HepG2 (cell line): ENCODE data around the gene ZFPL1. TPM values are rescaled to one million over a fixed set of nuclear protein-coding genes. Genes with fewer than 3 reads are reported as not detected.

Experiments
- CAMTA2 ChIP-seq: sonication (generic); formaldehyde crosslinking; IDR thresholded peaks from 2 replicates; pipeline ENCODE4 v1.4.0; 2020; ENCODE audit warnings: mild to moderate bottlenecking, missing genetic modification reagents, borderline replicate concordance
- CBX1 ChIP-seq: IDR thresholded peaks from one replicate; pipeline ENCODE4 v1.6.1; 2016; ENCODE audit warnings: antibody characterized with exemption, low read depth
- DPF2 ChIP-seq: sonication (generic); formaldehyde crosslinking; IDR thresholded peaks from 2 replicates; pipeline ENCODE4 v1.4.0; 2020; ENCODE audit warnings: mild to moderate bottlenecking, low read depth, missing genetic modification reagents, borderline replicate concordance
- HOXA7 ChIP-seq: sonication (generic); formaldehyde crosslinking; IDR thresholded peaks from 2 replicates; pipeline ENCODE4 v1.8.1; 2022; ENCODE audit warnings: mild to moderate bottlenecking, missing genetic modification reagents, moderate library complexity
- MED13 ChIP-seq: sonication (generic); formaldehyde crosslinking; IDR thresholded peaks from 2 replicates; pipeline ENCODE4 v1.5.0; 2020; ENCODE audit warnings: missing genetic modification reagents
- MTF1 ChIP-seq: sonication (generic); formaldehyde crosslinking; IDR thresholded peaks from 2 replicates; pipeline ENCODE4 v1.5.0; 2020; ENCODE audit warnings: missing genetic modification reagents
- SOX5 ChIP-seq: IDR thresholded peaks from 2 replicates; pipeline ENCODE4 v1.6.1; 2016; ENCODE audit warnings: borderline replicate concordance
- TEAD3 ChIP-seq: optimal IDR thresholded peaks from 2 replicates; pipeline ENCODE3; 2016; ENCODE audit warnings: borderline replicate concordance
- TGIF2 ChIP-seq: IDR thresholded peaks from 2 replicates; pipeline ENCODE4 v1.6.1; 2016; ENCODE audit warnings: control low read depth, missing compliant biosample characterization
- ZBTB42 ChIP-seq: sonication (generic); formaldehyde crosslinking; IDR thresholded peaks from 2 replicates; pipeline ENCODE4 v1.5.0; 2020; ENCODE audit warnings: mild to moderate bottlenecking, missing genetic modification reagents
- ZNF12 ChIP-seq: sonication (generic); formaldehyde crosslinking; IDR thresholded peaks from 2 replicates; pipeline ENCODE4 v1.5.0; 2020; ENCODE audit warnings: missing genetic modification reagents
- ZNF333 ChIP-seq: sonication (generic); formaldehyde crosslinking; IDR thresholded peaks from 2 replicates; pipeline ENCODE4 v1.4.0; 2020; ENCODE audit warnings: mild to moderate bottlenecking, missing genetic modification reagents, borderline replicate concordance
- ZNF740 ChIP-seq: sonication (generic); formaldehyde crosslinking; IDR thresholded peaks from 2 replicates; pipeline ENCODE4 v1.4.0; 2020; ENCODE audit warnings: missing genetic modification reagents
- polyA plus RNA-seq, 8 experiments: library from polyadenylated mRNA; depleted of rRNA in 3 of 8; stranded (reverse) in 7 of 8; unstranded in 1 of 8; fragments of >200 nt; fragmentation: Illumina TruSeq in 4 of 8; extraction: Trizol in 4 of 8; gene quantifications; 2 replicates each; pipeline versions ENCODE4 v1.2.1 to v1.2.3, GENCODE V29; 2011 to 2016; ENCODE audit warnings: low read depth in 4 of 8, missing spikeins in 1 of 8, mixed read lengths in 1 of 8; ENCODE audit not compliant: insufficient read depth in 1 of 8
- total RNA-seq, 5 experiments: library from RNA; depleted of rRNA; stranded (reverse); fragments of >200 nt; fragmentation: Illumina TruSeq; extraction: Trizol; gene quantifications; 2 replicates each; pipeline ENCODE4 v1.2.3, GENCODE V29; 2016; ENCODE audit warnings: low read depth in 1 of 5
- TF ChIP-seq, protein P1 (sequence below): sonication (generic); formaldehyde crosslinking; IDR thresholded peaks from 2 replicates; pipeline ENCODE4 v1.5.1; 2020; ENCODE audit warnings: mild to moderate bottlenecking, missing genetic modification reagents, borderline replicate concordance
- TF ChIP-seq, protein P2 (sequence below): sonication (generic); formaldehyde crosslinking; IDR thresholded peaks from 2 replicates; pipeline ENCODE4 v1.4.0; 2020; ENCODE audit warnings: missing genetic modification reagents; ENCODE audit errors: not compliant biosample characterization
- TF ChIP-seq, protein P3 (sequence below): sonication (generic); formaldehyde crosslinking; IDR thresholded peaks from 2 replicates; pipeline ENCODE4 v1.8.1; 2022; ENCODE audit warnings: mild to moderate bottlenecking, missing genetic modification reagents
- TF ChIP-seq, protein P4 (sequence below): sonication (generic); formaldehyde crosslinking; IDR thresholded peaks from 2 replicates; pipeline ENCODE4 v1.5.0; 2020; ENCODE audit warnings: missing genetic modification reagents
- TF ChIP-seq, protein P5 (sequence below): sonication (generic); formaldehyde crosslinking; IDR thresholded peaks from 2 replicates; pipeline ENCODE4 v1.4.0; 2020; ENCODE audit warnings: low read depth, mild to moderate bottlenecking, missing genetic modification reagents

The ZFPL1 gene
- total and polyA plus RNA-seq, 2 of the 13 experiments (the other 11 are each of a cell fraction or from before 2014, with no cell fraction given) = 32.2 to 56.0 TPM

GRCh38 chr11:65110354-65110861, 26.4 kb downstream of the ZFPL1 start (continued):
- TF ChIP-seq, protein P1, sequence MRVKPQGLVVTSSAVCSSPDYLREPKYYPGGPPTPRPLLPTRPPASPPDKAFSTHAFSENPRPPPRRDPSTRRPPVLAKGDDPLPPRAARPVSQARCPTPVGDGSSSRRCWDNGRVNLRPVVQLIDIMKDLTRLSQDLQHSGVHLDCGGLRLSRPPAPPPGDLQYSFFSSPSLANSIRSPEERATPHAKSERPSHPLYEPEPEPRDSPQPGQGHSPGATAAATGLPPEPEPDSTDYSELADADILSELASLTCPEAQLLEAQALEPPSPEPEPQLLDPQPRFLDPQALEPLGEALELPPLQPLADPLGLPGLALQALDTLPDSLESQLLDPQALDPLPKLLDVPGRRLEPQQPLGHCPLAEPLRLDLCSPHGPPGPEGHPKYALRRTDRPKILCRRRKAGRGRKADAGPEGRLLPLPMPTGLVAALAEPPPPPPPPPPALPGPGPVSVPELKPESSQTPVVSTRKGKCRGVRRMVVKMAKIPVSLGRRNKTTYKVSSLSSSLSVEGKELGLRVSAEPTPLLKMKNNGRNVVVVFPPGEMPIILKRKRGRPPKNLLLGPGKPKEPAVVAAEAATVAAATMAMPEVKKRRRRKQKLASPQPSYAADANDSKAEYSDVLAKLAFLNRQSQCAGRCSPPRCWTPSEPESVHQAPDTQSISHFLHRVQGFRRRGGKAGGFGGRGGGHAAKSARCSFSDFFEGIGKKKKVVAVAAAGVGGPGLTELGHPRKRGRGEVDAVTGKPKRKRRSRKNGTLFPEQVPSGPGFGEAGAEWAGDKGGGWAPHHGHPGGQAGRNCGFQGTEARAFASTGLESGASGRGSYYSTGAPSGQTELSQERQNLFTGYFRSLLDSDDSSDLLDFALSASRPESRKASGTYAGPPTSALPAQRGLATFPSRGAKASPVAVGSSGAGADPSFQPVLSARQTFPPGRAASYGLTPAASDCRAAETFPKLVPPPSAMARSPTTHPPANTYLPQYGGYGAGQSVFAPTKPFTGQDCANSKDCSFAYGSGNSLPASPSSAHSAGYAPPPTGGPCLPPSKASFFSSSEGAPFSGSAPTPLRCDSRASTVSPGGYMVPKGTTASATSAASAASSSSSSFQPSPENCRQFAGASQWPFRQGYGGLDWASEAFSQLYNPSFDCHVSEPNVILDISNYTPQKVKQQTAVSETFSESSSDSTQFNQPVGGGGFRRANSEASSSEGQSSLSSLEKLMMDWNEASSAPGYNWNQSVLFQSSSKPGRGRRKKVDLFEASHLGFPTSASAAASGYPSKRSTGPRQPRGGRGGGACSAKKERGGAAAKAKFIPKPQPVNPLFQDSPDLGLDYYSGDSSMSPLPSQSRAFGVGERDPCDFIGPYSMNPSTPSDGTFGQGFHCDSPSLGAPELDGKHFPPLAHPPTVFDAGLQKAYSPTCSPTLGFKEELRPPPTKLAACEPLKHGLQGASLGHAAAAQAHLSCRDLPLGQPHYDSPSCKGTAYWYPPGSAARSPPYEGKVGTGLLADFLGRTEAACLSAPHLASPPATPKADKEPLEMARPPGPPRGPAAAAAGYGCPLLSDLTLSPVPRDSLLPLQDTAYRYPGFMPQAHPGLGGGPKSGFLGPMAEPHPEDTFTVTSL (CRISPR knock-in tag) = no peak
- 0 out of 2 replicates have a peak, but pooled peaks have one; percentile 25 for TF ChIP-seq TGIF2 (CRISPR knock-in tag)
- no peak for TF ChIP-seq DPF2
- no peak for TF ChIP-seq CAMTA2
- no peak for TF ChIP-seq ZBTB42 (CRISPR knock-in tag)
- TF ChIP-seq, protein P2, sequence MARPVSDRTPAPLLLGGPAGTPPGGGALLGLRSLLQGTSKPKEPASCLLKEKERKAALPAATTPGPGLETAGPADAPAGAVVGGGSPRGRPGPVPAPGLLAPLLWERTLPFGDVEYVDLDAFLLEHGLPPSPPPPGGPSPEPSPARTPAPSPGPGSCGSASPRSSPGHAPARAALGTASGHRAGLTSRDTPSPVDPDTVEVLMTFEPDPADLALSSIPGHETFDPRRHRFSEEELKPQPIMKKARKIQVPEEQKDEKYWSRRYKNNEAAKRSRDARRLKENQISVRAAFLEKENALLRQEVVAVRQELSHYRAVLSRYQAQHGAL (CRISPR knock-in tag) = no peak
- TF ChIP-seq SOX5 (CRISPR knock-in tag) = no peak
- TF ChIP-seq ZNF12 (CRISPR knock-in tag) = no peak
- TF ChIP-seq MED13 (CRISPR knock-in tag) = no peak
- no peak for TF ChIP-seq HOXA7
- TF ChIP-seq, protein P3, sequence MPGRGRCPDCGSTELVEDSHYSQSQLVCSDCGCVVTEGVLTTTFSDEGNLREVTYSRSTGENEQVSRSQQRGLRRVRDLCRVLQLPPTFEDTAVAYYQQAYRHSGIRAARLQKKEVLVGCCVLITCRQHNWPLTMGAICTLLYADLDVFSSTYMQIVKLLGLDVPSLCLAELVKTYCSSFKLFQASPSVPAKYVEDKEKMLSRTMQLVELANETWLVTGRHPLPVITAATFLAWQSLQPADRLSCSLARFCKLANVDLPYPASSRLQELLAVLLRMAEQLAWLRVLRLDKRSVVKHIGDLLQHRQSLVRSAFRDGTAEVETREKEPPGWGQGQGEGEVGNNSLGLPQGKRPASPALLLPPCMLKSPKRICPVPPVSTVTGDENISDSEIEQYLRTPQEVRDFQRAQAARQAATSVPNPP (CRISPR knock-in tag) = no peak
- TF ChIP-seq, protein P4, sequence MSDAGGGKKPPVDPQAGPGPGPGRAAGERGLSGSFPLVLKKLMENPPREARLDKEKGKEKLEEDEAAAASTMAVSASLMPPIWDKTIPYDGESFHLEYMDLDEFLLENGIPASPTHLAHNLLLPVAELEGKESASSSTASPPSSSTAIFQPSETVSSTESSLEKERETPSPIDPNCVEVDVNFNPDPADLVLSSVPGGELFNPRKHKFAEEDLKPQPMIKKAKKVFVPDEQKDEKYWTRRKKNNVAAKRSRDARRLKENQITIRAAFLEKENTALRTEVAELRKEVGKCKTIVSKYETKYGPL = no peak
- TF ChIP-seq TEAD3 (CRISPR knock-in tag) = no peak
- TF ChIP-seq CBX1 = no peak
- TF ChIP-seq, protein P5, sequence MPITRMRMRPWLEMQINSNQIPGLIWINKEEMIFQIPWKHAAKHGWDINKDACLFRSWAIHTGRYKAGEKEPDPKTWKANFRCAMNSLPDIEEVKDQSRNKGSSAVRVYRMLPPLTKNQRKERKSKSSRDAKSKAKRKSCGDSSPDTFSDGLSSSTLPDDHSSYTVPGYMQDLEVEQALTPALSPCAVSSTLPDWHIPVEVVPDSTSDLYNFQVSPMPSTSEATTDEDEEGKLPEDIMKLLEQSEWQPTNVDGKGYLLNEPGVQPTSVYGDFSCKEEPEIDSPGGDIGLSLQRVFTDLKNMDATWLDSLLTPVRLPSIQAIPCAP = no peak
- no peak for TF ChIP-seq ZNF333
- no peak for TF ChIP-seq ZNF740
- no peak for TF ChIP-seq MTF1 (CRISPR knock-in tag)
